HG03342 (cell line): ENCODE measurements around the gene XRCC6.
A peak's percentile ranks its signal among the peaks of the same experiment; 100 is the strongest.
"Not testable (repeated sequence)": the region's sequence is repeated elsewhere in the genome, so short reads cannot be mapped to it uniquely, and the experiment has no call there.

Source experiments
- ATAC-seq: cut with Tn5 transposase; IDR thresholded peaks from one replicate; pipeline ENCODE4 v1.9.1; 2021; ENCODE audit warnings: mild to moderate bottlenecking, moderate library complexity; ENCODE audit not compliant: unreplicated experiment

The XRCC6 gene

GRCh38 chr22:41683052-41683451 is 62.0 kb downstream of the XRCC6 start:
- no peak for ATAC-seq

GRCh38 chr22:41683616-41684015 is 62.5 kb downstream of the XRCC6 start:
- ATAC-seq, result no peak

GRCh38 chr22:41684194-41684593 is 63.1 kb downstream of the XRCC6 start:
- ATAC-seq, result no peak

- ATAC-seq, result not testable (repeated sequence)
Observed at GRCh38 chr22:41686890-41687289, 65.8 kb downstream of the XRCC6 start.

GRCh38 chr22:41687901-41688364 is 66.8 kb downstream of the XRCC6 start:
- ATAC-seq, result peak; percentile 13

- ATAC-seq, result peak; percentile 92
Observed at GRCh38 chr22:41688365-41689211, 67.5 kb downstream of the XRCC6 start, which contains the start of gene SNU13. Gene SNU13 (minus strand): TSS chr22:41688867. CDS start chr22:41688796, 71 bp downstream.

GRCh38 chr22:41690476-41690875 is 69.4 kb downstream of the XRCC6 start:
- no peak for ATAC-seq

- no peak for ATAC-seq
Observed at GRCh38 chr22:41695211-41695610, 74.1 kb downstream of the XRCC6 start.

- ATAC-seq, result no peak
Observed at GRCh38 chr22:41696703-41697102, 75.6 kb downstream of the XRCC6 start.

GRCh38 chr22:41697126-41697775 is 76.2 kb downstream of the XRCC6 start:
- ATAC-seq, result no peak

GRCh38 chr22:41699264-41700107 is 78.4 kb downstream of the XRCC6 start, which contains the start of gene MEI1:
Gene MEI1 (plus strand): TSS chr22:41699503. CDS start chr22:41699539, 36 bp downstream.
- no peak for ATAC-seq

GRCh38 chr22:41700108-41700364 is 78.9 kb downstream of the XRCC6 start:
- ATAC-seq, result no peak

- no peak for ATAC-seq
Observed at GRCh38 chr22:41702763-41703162, 81.7 kb downstream of the XRCC6 start.

- no peak for ATAC-seq
Observed at GRCh38 chr22:41709341-41709740, 88.2 kb downstream of the XRCC6 start.

- ATAC-seq, result no peak
Observed at GRCh38 chr22:41713004-41713403, 91.9 kb downstream of the XRCC6 start.
